Heart left ventricle (tissue), 16 donors: ENCODE measurements around the gene ZNF672. TPM values are rescaled to one million over a fixed set of nuclear protein-coding genes. Genes with fewer than 3 reads are reported as not detected.
"Not testable (repeated sequence)": the region's sequence is repeated elsewhere in the genome, so short reads cannot be mapped to it uniquely, and the experiment has no call there.

Source experiments
- ATAC-seq, 4 donors: fragments of 200-7000 bp; cut with Tn5 transposase; one replicate each; pipeline ENCODE4 v1.9.1; 2020 to 2022; ENCODE audit warnings: moderate library complexity in 4 of 4, mild to moderate bottlenecking in 3 of 4, moderate number of reproducible peaks in 1 of 4
- DNase-seq, 5 donors: peaks; one replicate each; pipeline ENCODE4 v3.0.0-alpha.2; 2020
- H3K27ac ChIP-seq, 12 donors: fragments of 200-600 bp; sonication (generic) in 4 of 12; one replicate each; pipeline versions ENCODE4 v1.5.0 to v1.8.0; 2016 to 2022; ENCODE audit warnings: mild to moderate bottlenecking in 2 of 12
- H3K27me3 ChIP-seq, 9 donors: fragments of 200-600 bp; sonication (generic) in 2 of 9; one replicate each; pipeline versions ENCODE4 v1.5.1 to v1.8.0; 2016 to 2022; ENCODE audit warnings: mild to moderate bottlenecking in 3 of 9
- H3K36me3 ChIP-seq, 9 donors: fragments of 200-600 bp; sonication (generic) in 2 of 9; one replicate each; pipeline versions ENCODE4 v1.5.0 to v1.8.0; 2018 to 2022; ENCODE audit warnings: mild to moderate bottlenecking in 2 of 9
- H3K4me1 ChIP-seq, 12 donors: fragments of 200-600 bp; sonication (generic) in 4 of 12; one replicate each; pipeline versions ENCODE4 v1.5.0 to v1.8.0; 2016 to 2022; ENCODE audit warnings: mild to moderate bottlenecking in 3 of 12
- H3K4me3 ChIP-seq, 12 donors: fragments of 200-600 bp; sonication (generic) in 4 of 12; one replicate each; pipeline versions ENCODE4 v1.5.0 to v1.8.0; 2017 to 2022; ENCODE audit warnings: mild to moderate bottlenecking in 9 of 12, moderate library complexity in 4 of 12
- H3K9me3 ChIP-seq, 12 donors: fragments of 200-600 bp; sonication (generic) in 4 of 12; one replicate each; pipeline versions ENCODE4 v1.5.0 to v1.8.0; 2016 to 2022; ENCODE audit warnings: mild to moderate bottlenecking in 1 of 12
- CTCF ChIP-seq, 12 donors: fragments of 200-600 bp; sonication (generic) in 4 of 12; IDR thresholded peaks; one replicate each; pipeline versions ENCODE4 v1.5.0 to v1.8.0; 2018 to 2022; ENCODE audit warnings: antibody characterized with exemption in 12 of 12, mild to moderate bottlenecking in 5 of 12
- POLR2A ChIP-seq, 2 donors: fragments of 450-650 bp; IDR thresholded peaks; one replicate each; pipeline ENCODE4 v1.6.1; 2017; ENCODE audit warnings: antibody characterized with exemption in 2 of 2, mild to moderate bottlenecking in 2 of 2, moderate library complexity in 2 of 2
- WGBS, 4 donors: extraction: QIAGEN DNeasy Blood & Tissue Kit in 2 of 4; methylation state at CpG; one replicate each; pipeline versions ENCODE4 v1.1.5 to v1.1.7; 2013 to 2018; 5-methylcytosine and 5-hydroxymethylcytosine counted together
- intact Hi-C, 10 donors: fragments of 100-400 bp; cut with DNase I; formaldehyde crosslinking; loops; one replicate each; pipeline versions ENCODE4 v1.11.1 to v1.14.2; 2022
- polyA plus RNA-seq, 2 donors: library from polyadenylated mRNA; stranded (reverse); fragments of 200-250 nt; gene quantifications; one replicate each; pipeline ENCODE4 v1.2.3, GENCODE V29; 2013
- total RNA-seq, 9 donors: library from RNA; depleted of rRNA in 2 of 9; stranded (reverse); fragments of >200 nt in 2 of 9; fragmentation: NEBNext Ultra II Directional in 3 of 9; extraction: Animal tissue kit (Norgen Biotek cat#: 25700) in 3 of 9; gene quantifications; one replicate each; pipeline versions ENCODE4 v1.1.0 to v1.2.4, GENCODE V29; 2016 to 2023
- donor health status: ischemic (EF 13 %, LVEDD 7.1; RV severe dilation, severe dysfunction).
- donor health status: healthy with polysubstance abuse.
- donor health status: DM: no; HTN: yes; CAD: no.
- donor health status: DM: no; HTN: no; CAD: no.
- donor health status: ischemic (EF 25% LVEDD 6.9; RV normal size, moderate dysfunction).
- donor health status: ischemic (EF 25% LVEDD 5.7; RV mildly dilated, moderate dysfunction).
- donor health status: healthy.
- donor health status: DM: yes; HTN: yes; CAD: no.
- donor health status: ischemic (EF 35%, LVEDD 5.7; RV mildly dilated, moderate dysfunction).
- donor health status: nonischemic (EF 11% LVEDD 7.7; RV severe dilation, severe dysfunction).
- donor health status: DM: yes; HTN: yes; CAD: no.
- donor health status: PGD.
- donor health status: ischemic (EF 29% LVEDD 5.4; RV normal size, mild dysfunction).
- donor health status: nonischemic (EF 23%, LVEDD 6.1; RV moderate dilation, normal function).

The ZNF672 gene
- total and polyA plus RNA-seq, 11 donors: 20.5 to 63.8 (median 37.8) TPM

- intact Hi-C loops: no loop called here
- no peak for TF ChIP-seq POLR2A (IDR thresholded peaks at IDR 0.05)
- TF ChIP-seq CTCF (IDR thresholded peaks at IDR 0.05): no peak
- no peak overlapping the region for H3K4me3 ChIP-seq
- 69 to 81% (median 72%) methylated on average over 1 of the region's 1 CpG for whole genome bisulfite sequencing, 4 donors
- H3K27me3 ChIP-seq: no peaks in the 10 kb centered on the region
- ATAC-seq (no peak), DNase-seq (no peak)
- no peaks in the 10 kb centered on the region for H3K9me3 ChIP-seq
- no peak overlapping the region for H3K27ac ChIP-seq
- peaks cover 0 to 4% (median 0%) of the 10 kb centered on the region in 12 donors for H3K4me1 ChIP-seq
- H3K36me3 ChIP-seq: no peaks in the 10 kb centered on the region
Measured at GRCh38 chr1:248884632-248885295, 46.7 kb downstream of the ZNF672 start.

- H3K4me3 ChIP-seq: no peak overlapping the region
- intact Hi-C loops: no loop called here
- no peaks in the 10 kb centered on the region for H3K9me3 ChIP-seq
- H3K4me1 ChIP-seq: peaks cover 0 to 4% (median 0%) of the 10 kb centered on the region in 12 donors
- TF ChIP-seq POLR2A (IDR thresholded peaks at IDR 0.05) (no peak), CTCF (IDR thresholded peaks at IDR 0.05) (no peak)
- no peak overlapping the region for H3K27ac ChIP-seq
- no peak for ATAC-seq
- H3K27me3 ChIP-seq: peaks cover 0 to 5% (median 0%) of the 10 kb centered on the region in 9 donors
- 79 to 90% (median 88%) methylated on average over 1 of the region's 1 CpG for WGBS, 4 donors
- DNase-seq: no peak
- no peaks in the 10 kb centered on the region for H3K36me3 ChIP-seq
Measured at GRCh38 chr1:248885646-248886045, 47.6 kb downstream of the ZNF672 start.

GRCh38 chr1:248886237-248886895 is 48.3 kb downstream of the ZNF672 start:
- intact Hi-C loops: no loop called here
- no peak overlapping the region for H3K4me3 ChIP-seq
- no peaks in the 10 kb centered on the region for H3K9me3 ChIP-seq
- TF ChIP-seq POLR2A (IDR thresholded peaks at IDR 0.05) (no peak), CTCF (IDR thresholded peaks at IDR 0.05) (no peak)
- WGBS, 4 donors: 13 to 25% (median 18%) methylated on average over 1 of the region's 1 CpG
- H3K27me3 ChIP-seq: peaks cover 0 to 5% (median 0%) of the 10 kb centered on the region in 9 donors
- H3K27ac ChIP-seq: no peak overlapping the region
- ATAC-seq: no peak
- H3K36me3 ChIP-seq: no peaks in the 10 kb centered on the region
- DNase-seq: no peak
- H3K4me1 ChIP-seq: peaks cover 0 to 4% (median 0%) of the 10 kb centered on the region in 12 donors

- H3K36me3 ChIP-seq, intact Hi-C loops, H3K4me3 ChIP-seq, DNase-seq, H3K9me3 ChIP-seq, H3K27ac ChIP-seq, H3K27me3 ChIP-seq, H3K4me1 ChIP-seq, ATAC-seq: not testable (repeated sequence)
- WGBS, 4 donors: 74 to 82% (median 77%) methylated on average over 10 of the region's 10 CpGs
Measured at GRCh38 chr1:248889914-248890243, 51.9 kb downstream of the ZNF672 start.
